VCaP (cell line): ENCODE data around the gene PCSK1.

Experiments
- H3K27ac ChIP-seq: fragments of 450-650 bp; 2 replicates; pipeline ENCODE4 v1.5.1; 2017
- CTCF ChIP-seq: fragments of 450-650 bp; conservative IDR thresholded peaks from 2 replicates; pipeline ENCODE4 v1.5.1; 2017; ENCODE audit warnings: mild to moderate bottlenecking, moderate library complexity

PCSK1 gene

GRCh38 chr5:96344678-96345577, 88.1 kb downstream of the PCSK1 start:
- peak overlapping the region; percentile 70 for H3K27ac ChIP-seq
- TF ChIP-seq CTCF, result peak; percentile 83

- no peak for TF ChIP-seq CTCF
- H3K27ac ChIP-seq, result peak overlapping the region; percentile 70
Measured at GRCh38 chr5:96343094-96343493, 90.0 kb downstream of the PCSK1 start.

- peak overlapping the region; percentile 70; the same call in 1 of the 2 replicates for H3K27ac ChIP-seq
- TF ChIP-seq CTCF, result no peak
Measured at GRCh38 chr5:96342581-96342980, 90.5 kb downstream of the PCSK1 start.
